KBM-7 (cell line): ENCODE results near the gene DPPA5.
"Not testable (repeated sequence)": the region's sequence is repeated elsewhere in the genome, so short reads cannot be mapped to it uniquely, and the experiment has no call there.

Experiments used
- DNase-seq: peaks from one replicate; pipeline ENCODE4 v3.0.0-alpha.2; 2015
- in situ Hi-C: fragments of 300-500 bp; cut with MboI; formaldehyde crosslinking; loops from 2 replicates; pipeline ENCODE4 v1.14.3; 2020; ENCODE audit warnings: low sequenced_read_pairs, low pct_unique_long_range_greater_than_20kb, mixed read lengths

The DPPA5 gene

DNA sequence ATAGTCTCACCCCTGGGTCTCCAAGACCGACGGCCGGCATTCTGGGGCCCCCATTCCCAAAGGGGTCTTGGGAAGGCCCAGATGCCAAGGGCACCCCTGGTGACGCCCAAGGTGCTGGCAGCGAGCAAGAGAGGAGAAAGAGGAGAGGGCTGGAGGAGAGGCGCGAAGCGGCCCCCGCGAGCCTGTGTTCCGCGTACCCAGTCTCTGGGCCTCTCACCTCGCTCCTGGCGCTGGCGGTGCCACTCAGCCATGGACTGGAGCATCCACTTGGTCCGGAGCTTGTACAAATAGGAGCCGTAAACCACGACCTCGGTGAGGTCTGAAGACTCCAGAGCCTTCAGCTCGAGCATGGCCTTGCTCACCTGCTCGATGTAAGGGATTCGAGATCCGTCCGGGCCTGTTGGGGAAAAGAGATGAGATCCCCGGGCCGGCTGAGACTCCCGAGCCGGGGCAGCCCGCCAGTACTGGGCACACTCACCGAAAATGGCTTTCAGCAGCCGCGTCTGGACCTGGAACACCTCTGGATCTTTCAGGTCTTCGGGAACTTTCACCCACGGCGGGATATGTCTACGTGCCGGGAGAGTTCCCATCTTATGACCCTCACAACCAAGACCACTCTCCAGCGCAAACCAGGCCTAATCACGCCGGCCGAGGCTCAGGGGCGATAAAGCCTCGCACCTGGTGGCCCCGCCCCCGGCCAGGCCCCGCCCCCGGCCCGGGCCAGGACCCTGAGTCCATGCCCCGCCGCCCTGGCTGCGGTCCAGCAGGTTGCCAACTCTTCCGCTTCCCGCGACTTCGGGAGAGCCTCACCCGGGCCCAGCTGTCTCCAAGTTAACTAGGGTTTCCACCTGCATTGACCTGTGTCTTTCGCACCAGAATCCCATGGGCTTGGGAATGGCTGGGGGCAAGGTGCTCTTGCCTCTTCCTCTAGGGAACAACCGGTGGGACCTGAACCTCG lies at the start of gene DPPA5:
DPPA5 (minus strand) TSS at position 641 of the 958 bp plus-strand sequence; CDS start at position 590, 51 bp downstream.
- in situ Hi-C loops, result no loop called here
- DNase-seq, result no peak

DNA sequence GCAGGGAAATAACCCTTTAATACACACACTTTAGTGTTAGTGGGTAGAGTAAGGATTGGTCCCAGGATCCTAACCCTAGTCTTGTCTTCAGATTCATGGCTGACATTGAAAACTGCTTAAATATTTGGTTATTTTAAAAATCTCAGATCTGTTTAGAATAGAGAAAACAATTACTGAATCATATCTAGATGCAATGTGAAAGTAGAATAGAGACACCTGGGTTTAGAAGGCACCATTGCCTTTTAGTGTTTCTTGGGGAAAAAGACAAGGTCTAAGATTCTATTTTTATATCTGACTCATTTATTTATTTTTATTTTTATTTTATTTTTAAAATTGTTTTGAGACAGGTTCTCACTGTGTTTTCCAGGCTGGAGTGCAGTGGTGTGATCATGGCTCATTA lies 46.6 kb upstream of the DPPA5 start:
- no peak for DNase-seq
- in situ Hi-C loops, result no loop called here

GRCh38 chr6:73395875-73396274 lies 41.8 kb upstream of the DPPA5 start:
- DNase-seq, result no peak
- in situ Hi-C loops, result no loop called here

GRCh38 chr6:73394577-73395354 lies 40.7 kb upstream of the DPPA5 start, which contains the start of gene DDX43:
TSS of gene DDX43 (plus strand) at chr6:73394828. CDS start at chr6:73394906, 78 bp downstream.
- no peak for DNase-seq
- in situ Hi-C loops, result no loop called here

GRCh38 chr6:73393278-73393677 lies 39.2 kb upstream of the DPPA5 start:
- in situ Hi-C loops, result no loop called here
- DNase-seq, result no peak

GRCh38 chr6:73392188-73392587 lies 38.1 kb upstream of the DPPA5 start:
- DNase-seq, in situ Hi-C loops: not testable (repeated sequence)

DNA sequence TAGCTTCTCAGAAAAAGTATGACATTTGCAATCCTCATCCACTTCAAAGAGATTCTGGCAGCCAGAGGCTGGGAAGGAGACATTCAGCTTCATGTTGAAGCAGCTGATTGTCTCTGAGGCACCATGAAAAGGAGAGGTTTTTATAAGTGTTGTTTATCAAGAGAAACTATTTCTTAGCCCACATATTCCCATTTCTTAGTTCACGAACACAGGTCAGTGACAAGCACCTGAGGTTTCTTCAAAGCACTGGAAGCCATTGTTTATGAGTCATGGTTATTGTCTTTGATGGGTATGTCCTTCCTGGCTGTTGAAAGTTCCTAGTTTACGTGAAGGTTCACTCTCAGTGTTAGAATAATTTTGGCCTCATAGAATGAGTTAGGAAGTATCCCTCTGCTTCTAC lies 37.6 kb upstream of the DPPA5 start:
- in situ Hi-C loops, result no loop called here
- no peak for DNase-seq

DNA sequence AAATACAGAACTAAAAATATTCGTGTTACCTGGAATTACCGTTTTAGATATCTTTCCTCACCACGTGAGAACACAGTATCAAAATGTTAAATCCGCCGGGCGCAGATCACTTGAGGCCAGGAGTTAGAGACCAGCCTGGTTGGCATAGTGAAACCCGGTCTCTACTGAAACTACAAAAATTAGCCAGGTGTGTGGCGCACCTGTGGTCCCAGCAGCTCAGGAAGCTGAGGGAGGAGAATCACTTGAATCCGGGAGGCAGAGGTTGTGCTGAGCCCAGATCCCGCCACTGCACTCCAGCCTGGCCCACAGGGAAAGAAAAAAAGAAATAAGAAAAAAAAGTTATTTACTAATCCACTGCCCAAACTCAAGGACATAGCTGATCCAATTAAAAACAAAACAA lies 35.8 kb upstream of the DPPA5 start:
- in situ Hi-C loops, result no loop called here
- no peak for DNase-seq

DNA sequence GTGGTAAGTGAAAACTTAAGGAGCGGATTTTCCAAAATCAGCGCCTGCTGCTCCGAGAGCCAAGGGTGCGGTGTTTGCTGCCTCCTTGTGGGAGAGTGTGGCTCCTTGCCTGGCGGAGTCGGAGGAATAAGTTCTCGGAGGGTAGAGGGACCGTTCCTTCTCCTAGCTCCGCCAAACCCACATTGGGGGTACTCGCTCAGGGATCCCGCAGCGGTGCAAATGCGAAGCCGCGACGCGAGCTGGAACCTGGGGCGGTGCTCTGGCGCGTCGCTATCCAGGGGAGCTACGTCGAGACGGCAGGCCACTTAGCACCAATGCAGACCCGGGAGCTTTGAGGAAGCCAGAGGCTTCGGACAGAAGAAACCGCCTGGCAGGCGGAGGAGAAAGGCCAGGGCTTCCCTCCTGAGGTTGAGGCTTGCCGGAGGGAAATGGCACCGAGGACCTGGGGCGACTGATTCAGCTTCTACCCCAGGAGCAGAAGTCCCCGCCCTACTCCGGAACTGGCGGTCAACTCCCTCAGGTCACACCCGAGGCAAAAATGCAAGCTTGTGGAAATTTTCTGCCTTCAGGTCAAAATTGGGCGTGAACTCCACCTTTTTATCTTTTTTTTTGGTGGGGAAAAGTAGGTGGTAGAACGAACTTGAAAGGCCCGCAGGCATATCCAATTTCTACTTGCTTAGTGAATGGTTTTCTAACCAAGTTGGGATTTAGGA lies 34.9 kb upstream of the DPPA5 start:
- in situ Hi-C loops, result no loop called here
- peak; percentile 83 for DNase-seq

DNA sequence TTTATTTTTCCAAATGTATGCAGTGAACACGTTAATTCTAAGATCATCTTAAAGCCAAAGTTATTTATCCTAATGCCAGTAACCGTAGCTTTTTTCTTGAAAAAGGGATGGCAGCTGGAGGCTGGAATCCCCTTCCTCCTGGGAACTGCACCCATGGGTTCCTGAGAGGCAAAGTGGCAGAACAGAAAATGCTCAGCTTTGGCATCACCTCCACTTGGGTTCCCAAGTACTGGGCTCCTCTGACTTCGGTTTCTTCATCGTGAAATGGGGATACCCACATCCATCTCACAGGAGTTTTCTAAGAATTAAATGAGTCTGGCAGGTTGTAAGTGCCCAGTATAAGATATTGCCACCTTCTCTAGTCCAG lies 34.3 kb upstream of the DPPA5 start:
- DNase-seq, result no peak
- in situ Hi-C loops, result no loop called here

DNA sequence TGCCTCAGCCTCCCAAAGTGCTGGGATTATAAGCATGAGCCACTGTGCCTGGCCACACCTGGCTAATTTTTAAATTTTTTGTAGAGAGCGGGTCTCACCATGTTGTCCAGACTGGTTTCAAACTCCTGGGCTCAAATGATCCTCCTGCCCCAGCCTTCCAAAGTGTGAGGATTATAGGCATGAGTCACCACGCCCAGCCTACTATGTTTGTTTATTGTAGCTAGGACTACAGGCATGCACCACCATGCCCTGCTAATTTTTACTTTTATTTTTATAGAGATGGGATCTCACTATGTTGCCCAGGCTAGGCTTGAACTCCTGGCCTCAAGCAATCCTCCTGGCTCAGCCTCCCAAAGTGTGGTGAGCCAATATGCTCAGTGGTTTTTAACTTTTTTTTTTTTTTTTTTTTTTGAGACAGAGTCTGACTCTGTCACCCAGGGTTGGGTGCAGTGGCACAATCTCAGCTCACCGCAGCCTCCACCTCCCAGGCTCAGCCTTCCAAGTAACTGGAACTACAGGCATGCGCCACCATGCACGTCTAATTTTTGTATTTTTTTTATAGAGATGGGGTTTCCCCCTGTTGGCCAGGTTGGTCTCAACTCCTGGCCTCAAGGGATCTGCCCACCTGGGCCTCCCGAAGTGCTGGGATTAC lies 28.5 kb upstream of the DPPA5 start:
- no peak for DNase-seq
- in situ Hi-C loops, result no loop called here

DNA sequence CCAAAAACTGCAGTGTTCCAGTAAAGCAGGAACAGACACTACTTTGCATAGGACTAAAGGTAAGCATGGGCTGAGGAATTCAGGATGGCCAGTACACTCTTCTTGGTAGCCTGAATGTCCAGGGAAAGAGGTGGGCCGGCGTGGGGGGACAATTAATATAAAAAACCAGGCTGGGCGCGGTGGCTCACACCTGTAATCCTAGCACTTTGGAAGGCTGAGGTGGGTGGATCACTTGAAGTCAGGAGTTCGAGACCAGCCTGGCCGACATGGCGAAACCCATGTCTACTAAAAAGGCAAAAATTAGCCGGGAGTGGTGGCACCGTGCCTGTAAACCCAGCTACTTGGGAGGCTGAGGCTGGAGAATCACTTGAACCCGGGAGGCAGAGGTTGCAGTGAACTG lies 27.5 kb upstream of the DPPA5 start:
- in situ Hi-C loops, DNase-seq: not testable (repeated sequence)

GRCh38 chr6:73377225-73377624 lies 23.1 kb upstream of the DPPA5 start:
- no peak for DNase-seq
- in situ Hi-C loops, result no loop called here

DNA sequence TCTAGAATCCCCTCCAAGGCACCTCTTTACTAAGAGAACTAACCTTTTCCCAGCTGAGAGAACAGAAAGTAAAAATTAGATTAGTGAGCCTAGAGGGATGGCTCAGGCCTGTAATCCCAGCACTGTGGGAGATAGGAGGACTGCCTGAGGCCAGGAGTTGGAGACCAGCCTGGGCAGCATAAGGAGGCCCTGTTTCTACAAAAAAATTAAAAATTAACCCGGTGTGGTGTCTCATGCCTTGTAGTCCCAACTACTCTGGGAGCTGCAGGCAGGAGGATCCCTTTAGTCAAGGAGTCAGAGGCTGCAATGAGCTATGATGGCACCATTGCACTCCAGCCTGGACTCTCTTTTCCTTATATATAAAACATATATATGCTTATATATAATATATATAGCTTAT lies 21.1 kb upstream of the DPPA5 start:
- in situ Hi-C loops, result no loop called here
- DNase-seq, result no peak

DNA sequence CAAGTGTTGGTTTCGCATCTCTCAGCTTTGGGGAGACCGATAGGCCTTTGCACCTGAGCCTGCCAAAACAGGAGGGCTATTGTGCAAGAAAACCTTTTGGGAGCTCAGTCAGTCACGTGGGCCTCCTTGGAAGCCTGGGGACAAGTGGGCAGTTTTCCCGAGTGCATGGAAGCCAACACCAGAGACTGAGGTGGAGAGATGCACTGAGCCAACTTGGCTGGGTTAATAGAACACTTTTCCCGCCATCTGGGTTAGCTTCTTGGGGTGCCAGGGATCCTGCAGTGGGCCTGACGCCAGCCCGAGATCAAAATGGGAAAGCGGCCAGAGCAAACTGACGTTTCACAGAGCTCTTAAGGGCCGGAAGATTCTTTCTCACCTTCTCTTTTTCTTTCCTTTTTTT lies 18.4 kb upstream of the DPPA5 start:
- DNase-seq, result no peak
- in situ Hi-C loops, result no loop called here

DNA sequence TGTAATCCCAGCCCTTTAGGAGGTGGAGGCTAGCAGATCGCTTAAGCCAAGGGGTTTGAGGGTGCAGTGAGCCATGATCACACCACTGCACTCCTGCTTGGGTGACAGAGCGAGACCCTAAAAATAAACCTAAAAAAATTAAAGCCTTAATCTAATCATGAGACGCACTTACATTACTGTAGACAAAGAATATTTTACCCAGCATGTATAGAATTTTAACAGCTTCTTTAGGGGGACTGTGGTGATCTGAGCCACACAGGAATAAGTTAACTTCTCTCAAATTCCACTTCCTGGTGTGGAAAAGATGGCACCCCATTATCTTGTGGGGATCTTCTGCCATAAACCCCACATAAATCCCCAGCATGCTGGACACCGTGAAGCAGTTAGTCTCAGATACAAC lies 17.9 kb upstream of the DPPA5 start:
- DNase-seq, result no peak
- in situ Hi-C loops, result no loop called here

DNA sequence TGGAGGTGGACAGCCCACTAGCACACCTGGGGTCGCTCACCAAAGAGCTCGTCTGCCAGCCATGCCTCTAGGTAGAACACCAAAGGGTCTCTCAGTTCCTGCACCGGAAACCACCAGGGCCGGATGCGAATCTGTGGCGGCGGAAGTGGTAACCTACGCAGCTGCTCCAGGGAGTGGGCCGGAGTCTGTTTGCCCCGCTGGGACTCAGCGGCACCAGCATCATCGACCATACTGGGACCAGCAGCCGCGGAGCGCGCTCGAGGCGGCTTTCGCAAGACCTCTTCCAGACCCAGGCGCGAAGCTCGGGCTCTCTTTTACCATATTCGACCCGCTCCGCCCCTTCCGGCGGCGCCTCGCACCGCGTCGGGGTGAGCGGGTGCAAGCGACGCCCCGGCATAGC lies 15.5 kb upstream of the DPPA5 start, which contains the start of gene OOEP:
OOEP (minus strand) TSS at position 335 of the 400 bp plus-strand sequence; CDS start at position 230, 105 bp downstream.
- DNase-seq, result no peak
- in situ Hi-C loops, result no loop called here

DNA sequence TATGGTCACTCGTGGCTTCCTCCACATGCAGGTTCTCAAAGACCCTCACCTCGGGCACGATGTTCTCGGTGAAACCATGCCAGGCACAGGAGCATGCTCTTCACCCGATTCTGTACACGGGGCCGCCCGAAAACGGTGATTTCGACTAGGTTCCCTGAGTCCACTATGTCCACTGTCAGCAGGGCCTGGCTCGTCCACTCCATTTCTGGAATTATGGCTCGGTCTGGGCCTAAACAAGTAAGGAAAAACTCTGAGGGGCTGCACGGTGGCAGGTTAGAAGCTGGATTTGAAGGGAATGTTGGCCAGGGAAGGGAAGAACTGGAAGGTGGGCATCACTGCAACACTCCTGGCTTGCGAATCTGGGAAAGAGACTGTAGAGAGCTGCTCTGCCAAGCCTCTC lies 15.1 kb upstream of the DPPA5 start:
- in situ Hi-C loops, result no loop called here
- DNase-seq, result no peak

DNA sequence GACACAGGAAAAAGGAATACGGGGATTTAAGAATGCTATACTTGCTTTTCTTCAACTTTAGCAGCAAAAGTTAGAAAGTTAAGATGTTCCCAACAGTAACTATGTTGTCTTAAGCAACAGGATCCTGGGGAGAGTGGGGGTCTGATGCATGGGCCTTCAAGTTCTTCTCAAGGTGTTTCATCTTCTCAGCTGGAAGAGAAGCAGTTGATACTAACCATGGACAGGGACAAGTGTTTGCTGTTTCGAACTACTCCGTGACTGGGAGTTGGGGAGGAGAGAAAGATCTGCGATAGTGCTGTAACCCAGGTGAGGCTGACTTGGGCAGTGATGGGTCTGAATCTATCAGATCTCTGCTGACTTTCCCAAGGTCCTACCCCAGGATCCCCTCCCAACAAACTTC lies 14.6 kb upstream of the DPPA5 start:
- in situ Hi-C loops, result no loop called here
- DNase-seq, result no peak
